Stimulated activated CD8-positive, alpha-beta memory T cell treated with anti-CD3 and anti-CD28 coated beads, Interleukin-7, amount 100 ng/mL, for 1 hour (primary cell): ENCODE measurements around the gene AREG.
"Not testable (repeated sequence)": the region's sequence is repeated elsewhere in the genome, so short reads cannot be mapped to it uniquely, and the experiment has no call there.

ENCODE experiments used
- DNase-seq, 2 donors: peaks; one replicate each; pipeline ENCODE4 v3.0.0-alpha.2; 2020; ENCODE audit warnings: low read depth in 2 of 2

AREG gene

GRCh38 chr4:74444891-74445642, at the start of gene AREG:
Gene AREG, plus strand, starts transcription at chr4:74445136. Its CDS starts 210 bp downstream, at chr4:74445346.
- peak; percentile 73 to 78 for DNase-seq

- DNase-seq: no peak
Observed at GRCh38 chr4:74395633-74396032, 49.3 kb upstream of the AREG start.

GRCh38 chr4:74397748-74398426, 47.0 kb upstream of the AREG start:
- no peak for DNase-seq

GRCh38 chr4:74398894-74399589, 45.9 kb upstream of the AREG start:
- DNase-seq: not testable (repeated sequence)

GRCh38 chr4:74400395-74400794, 44.5 kb upstream of the AREG start:
- DNase-seq: no peak

GRCh38 chr4:74402692-74403456, 42.1 kb upstream of the AREG start:
- DNase-seq: no peak

GRCh38 chr4:74407891-74408290, 37.0 kb upstream of the AREG start:
- DNase-seq: no peak

- DNase-seq: no peak
Observed at GRCh38 chr4:74408639-74409038, 36.3 kb upstream of the AREG start.

- DNase-seq: no peak
Observed at GRCh38 chr4:74410272-74410671, 34.7 kb upstream of the AREG start.

- no peak for DNase-seq
Observed at GRCh38 chr4:74412225-74412624, 32.7 kb upstream of the AREG start.

GRCh38 chr4:74413265-74413664, 31.7 kb upstream of the AREG start:
- no peak for DNase-seq

- no peak for DNase-seq
Observed at GRCh38 chr4:74414149-74414809, 30.7 kb upstream of the AREG start.

- no peak for DNase-seq
Observed at GRCh38 chr4:74415602-74416300, 29.2 kb upstream of the AREG start.

- DNase-seq: no peak
Observed at GRCh38 chr4:74418063-74418670, 26.8 kb upstream of the AREG start.

GRCh38 chr4:74420863-74421262, 24.1 kb upstream of the AREG start:
- no peak for DNase-seq

- no peak for DNase-seq
Observed at GRCh38 chr4:74423104-74423503, 21.8 kb upstream of the AREG start.

GRCh38 chr4:74424111-74424510, 20.8 kb upstream of the AREG start:
- DNase-seq: no peak

- DNase-seq: no peak
Observed at GRCh38 chr4:74426101-74426500, 18.8 kb upstream of the AREG start.

GRCh38 chr4:74428276-74428675, 16.7 kb upstream of the AREG start:
- no peak for DNase-seq

- DNase-seq: no peak
Observed at GRCh38 chr4:74431113-74431826, 13.7 kb upstream of the AREG start.
